Measurements from ENCODE around the gene TTC16. TPM values are rescaled to one million over a fixed set of nuclear protein-coding genes. Genes with fewer than 3 reads are reported as not detected.

The TTC16 gene
- total RNA-seq, 1 donor = under 0.01 TPM

- peak; percentile 80 for DNase-seq (ENCODE audit: insufficient read length, low spot score, missing footprints)
- Histone ChIP-seq H3K4me2 (ENCODE audit: insufficient read depth, low read length) (peak overlapping the region; percentile 86), H3K4me1 (ENCODE audit: insufficient read depth, low read length) (peaks cover 11% of the 10 kb centered on the region), H3K27me3 (ENCODE audit: insufficient read depth, low read length) (peaks cover 4% of the 10 kb centered on the region), H3K4me3 (ENCODE audit: insufficient read depth, low read length) (peak overlapping the region; percentile 73), H3K79me2 (ENCODE audit: insufficient read depth, low read length) (no peaks in the 10 kb centered on the region), H4K20me1 (ENCODE audit: insufficient read depth, low read length) (peaks cover 3% of the 10 kb centered on the region), H2AFZ (ENCODE audit: low read length) (no peak overlapping the region), H3K9me3 (ENCODE audit: low read depth, low read length) (no peaks in the 10 kb centered on the region), H3K27ac (ENCODE audit: low read depth, low read length) (no peak overlapping the region), H3K36me3 (ENCODE audit: insufficient read depth, low read length) (no peaks in the 10 kb centered on the region)
- TF ChIP-seq CTCF (IDR thresholded peaks at IDR 0.05; ENCODE audit: extremely low read depth, low read depth, low read length) = no peak
These were observed 55.8 kb downstream of the TTC16 start for GRCh38 chr9:127771570-127772189.

GRCh38 chr9:127772603-127773002, 56.7 kb downstream of the TTC16 start:
- Histone ChIP-seq H3K79me2 (ENCODE audit: insufficient read depth, low read length) (no peaks in the 10 kb centered on the region), H3K27ac (ENCODE audit: low read depth, low read length) (no peak overlapping the region), H3K4me3 (ENCODE audit: insufficient read depth, low read length) (no peak overlapping the region), H3K9me3 (ENCODE audit: low read depth, low read length) (no peaks in the 10 kb centered on the region), H3K4me1 (ENCODE audit: insufficient read depth, low read length) (peaks cover 11% of the 10 kb centered on the region), H4K20me1 (ENCODE audit: insufficient read depth, low read length) (peaks cover 3% of the 10 kb centered on the region), H2AFZ (ENCODE audit: low read length) (no peak overlapping the region), H3K27me3 (ENCODE audit: insufficient read depth, low read length) (peaks cover 4% of the 10 kb centered on the region), H3K4me2 (ENCODE audit: insufficient read depth, low read length) (no peak overlapping the region), H3K36me3 (ENCODE audit: insufficient read depth, low read length) (no peaks in the 10 kb centered on the region)
- no peak for DNase-seq (ENCODE audit: insufficient read length, low spot score, missing footprints)
- TF ChIP-seq CTCF (IDR thresholded peaks at IDR 0.05; ENCODE audit: extremely low read depth, low read depth, low read length) = no peak

- no peak overlapping the region for H3K4me3 ChIP-seq (ENCODE audit: insufficient read depth, low read length)
- H3K27me3 ChIP-seq (ENCODE audit: insufficient read depth, low read length) = peaks cover 4% of the 10 kb centered on the region
- H3K27ac ChIP-seq (ENCODE audit: low read depth, low read length) = no peak overlapping the region
- peaks cover 11% of the 10 kb centered on the region for H3K4me1 ChIP-seq (ENCODE audit: insufficient read depth, low read length)
- H3K9me3 ChIP-seq (ENCODE audit: low read depth, low read length) = no peaks in the 10 kb centered on the region
- H2AFZ ChIP-seq (ENCODE audit: low read length) = no peak overlapping the region
- no peak for DNase-seq (ENCODE audit: insufficient read length, low spot score, missing footprints)
- H3K79me2 ChIP-seq (ENCODE audit: insufficient read depth, low read length) = no peaks in the 10 kb centered on the region
- H4K20me1 ChIP-seq (ENCODE audit: insufficient read depth, low read length) = peaks cover 3% of the 10 kb centered on the region
- H3K4me2 ChIP-seq (ENCODE audit: insufficient read depth, low read length) = no peak overlapping the region
- no peaks in the 10 kb centered on the region for H3K36me3 ChIP-seq (ENCODE audit: insufficient read depth, low read length)
- no peak for TF ChIP-seq CTCF (IDR thresholded peaks at IDR 0.05; ENCODE audit: extremely low read depth, low read depth, low read length)
These were observed 57.4 kb downstream of the TTC16 start for GRCh38 chr9:127773272-127773671.

GRCh38 chr9:127773981-127774380, 58.1 kb downstream of the TTC16 start:
- Histone ChIP-seq H3K79me2 (ENCODE audit: insufficient read depth, low read length) (no peaks in the 10 kb centered on the region), H3K27ac (ENCODE audit: low read depth, low read length) (no peak overlapping the region), H3K4me3 (ENCODE audit: insufficient read depth, low read length) (no peak overlapping the region), H2AFZ (ENCODE audit: low read length) (no peak overlapping the region), H3K27me3 (ENCODE audit: insufficient read depth, low read length) (peaks cover 4% of the 10 kb centered on the region), H3K9me3 (ENCODE audit: low read depth, low read length) (no peaks in the 10 kb centered on the region), H3K4me1 (ENCODE audit: insufficient read depth, low read length) (peaks cover 11% of the 10 kb centered on the region), H4K20me1 (ENCODE audit: insufficient read depth, low read length) (peaks cover 3% of the 10 kb centered on the region), H3K36me3 (ENCODE audit: insufficient read depth, low read length) (no peaks in the 10 kb centered on the region), H3K4me2 (ENCODE audit: insufficient read depth, low read length) (no peak overlapping the region)
- no peak for TF ChIP-seq CTCF (IDR thresholded peaks at IDR 0.05; ENCODE audit: extremely low read depth, low read depth, low read length)
- DNase-seq (ENCODE audit: insufficient read length, low spot score, missing footprints) = no peak

Measured in osteoblast (primary cell).